SK-N-SH treated with all-trans-retinoic acid at 6 μM for 48 hours (cell line): Measurements from ENCODE around the gene ATP6V0D1.

Source experiments
- ARNTL ChIP-seq: fragments of 450-650 bp; formaldehyde crosslinking; IDR thresholded peaks from 2 replicates; pipeline ENCODE4 v1.5.0; 2020; ENCODE audit warnings: low read depth, mild to moderate bottlenecking, moderate library complexity, borderline replicate concordance
- CREB5 ChIP-seq: fragments of 250-450 bp; sonication (Bioruptor Pico); IDR thresholded peaks from 2 replicates; pipeline ENCODE4 v1.5.1; 2020; ENCODE audit warnings: low read depth, mild to moderate bottlenecking, moderate library complexity
- PATZ1 ChIP-seq: fragments of 250-450 bp; sonication (Bioruptor Pico); IDR thresholded peaks from 2 replicates; pipeline ENCODE4 v1.8.0; 2020; ENCODE audit warnings: mild to moderate bottlenecking, moderate library complexity, borderline replicate concordance
- RARB ChIP-seq: fragments of 250-450 bp; sonication (Bioruptor Pico); IDR thresholded peaks from 2 replicates; pipeline ENCODE4 v1.8.0; 2021; ENCODE audit warnings: mild to moderate bottlenecking, moderate library complexity
- ZC3H10 ChIP-seq: fragments of 250-450 bp; sonication (Bioruptor Pico); IDR thresholded peaks from 2 replicates; pipeline ENCODE4 v1.5.1; 2021; ENCODE audit warnings: mild to moderate bottlenecking, moderate library complexity
- ZFP3 ChIP-seq: fragments of 250-450 bp; sonication (Bioruptor Pico); IDR thresholded peaks from 2 replicates; pipeline ENCODE4 v1.5.0; 2020; ENCODE audit warnings: mild to moderate bottlenecking, moderate library complexity
- ZFP30 ChIP-seq: fragments of 450-650 bp; formaldehyde crosslinking; IDR thresholded peaks from 2 replicates; pipeline ENCODE4 v1.5.0; 2022; ENCODE audit warnings: mild to moderate bottlenecking, moderate library complexity
- ZNF70 ChIP-seq: fragments of 450-650 bp; formaldehyde crosslinking; IDR thresholded peaks from 2 replicates; pipeline ENCODE4 v1.5.0; 2020; ENCODE audit warnings: mild to moderate bottlenecking, moderate library complexity

GRCh38 chr16:67529582-67530012, 48.6 kb upstream of the ATP6V0D1 start:
- TF ChIP-seq ZC3H10 (no peak), ZFP30 (CRISPR knock-in tag) (no peak), RARB (CRISPR knock-in tag) (no peak), PATZ1 (no peak), ZNF70 (CRISPR knock-in tag) (no peak), CREB5 (CRISPR knock-in tag) (no peak), ARNTL (CRISPR knock-in tag) (no peak), ZFP3 (CRISPR knock-in tag) (no peak)
